ENCODE data around the gene UCHL3.
A peak's percentile ranks its signal among the peaks of the same experiment; 100 is the strongest.

The UCHL3 gene

GRCh38 chr13:75596657-75597182 is 47.1 kb downstream of the UCHL3 start:
- H3K36me3 ChIP-seq (ENCODE audit: insufficient read depth, low read length) = peaks cover 2% of the 10 kb centered on the region
- H3K27me3 ChIP-seq (ENCODE audit: control insufficient read depth, insufficient read depth, low read length) = no peaks in the 10 kb centered on the region
- H3K4me3 ChIP-seq (ENCODE audit: low read length) = no peak overlapping the region
- H3K4me1 ChIP-seq (ENCODE audit: control insufficient read depth, insufficient read depth, low read length) = peaks cover 19% of the 10 kb centered on the region
- no peaks in the 10 kb centered on the region for H3K9me3 ChIP-seq (replicated peaks; ENCODE audit: low read length)
- H3K4me2 ChIP-seq (ENCODE audit: low read length) = no peak overlapping the region
- no peak overlapping the region for H3K9ac ChIP-seq (ENCODE audit: low read depth, low read length)

- Histone ChIP-seq H3K27me3 (ENCODE audit: control insufficient read depth, insufficient read depth, low read length) (no peaks in the 10 kb centered on the region), H3K9me3 (replicated peaks; ENCODE audit: low read length) (no peaks in the 10 kb centered on the region), H3K4me3 (ENCODE audit: low read length) (no peak overlapping the region), H3K4me1 (ENCODE audit: control insufficient read depth, insufficient read depth, low read length) (peaks cover 24% of the 10 kb centered on the region), H3K4me2 (ENCODE audit: low read length) (no peak overlapping the region), H3K9ac (ENCODE audit: low read depth, low read length) (no peak overlapping the region), H3K36me3 (ENCODE audit: insufficient read depth, low read length) (peaks cover 3% of the 10 kb centered on the region)
Observed at GRCh38 chr13:75600371-75600770, 50.8 kb downstream of the UCHL3 start.

GRCh38 chr13:75603038-75603437 is 53.4 kb downstream of the UCHL3 start:
- Histone ChIP-seq H3K36me3 (ENCODE audit: insufficient read depth, low read length) (peaks cover 16% of the 10 kb centered on the region), H3K9ac (ENCODE audit: low read depth, low read length) (no peak overlapping the region), H3K9me3 (replicated peaks; ENCODE audit: low read length) (no peaks in the 10 kb centered on the region), H3K4me3 (ENCODE audit: low read length) (no peak overlapping the region), H3K27me3 (ENCODE audit: control insufficient read depth, insufficient read depth, low read length) (no peaks in the 10 kb centered on the region), H3K4me2 (ENCODE audit: low read length) (no peak overlapping the region), H3K4me1 (ENCODE audit: control insufficient read depth, insufficient read depth, low read length) (peaks cover 17% of the 10 kb centered on the region)

- peaks cover under 1% of the 10 kb centered on the region for H3K4me1 ChIP-seq (ENCODE audit: control insufficient read depth, insufficient read depth, low read length)
Observed at GRCh38 chr13:75607447-75607846, 57.9 kb downstream of the UCHL3 start.

GRCh38 chr13:75610466-75610865 is 60.9 kb downstream of the UCHL3 start:
- Histone ChIP-seq H3K9ac (ENCODE audit: low read depth, low read length) (no peak overlapping the region), H3K4me3 (ENCODE audit: low read length) (no peak overlapping the region), H3K4me2 (ENCODE audit: low read length) (no peak overlapping the region), H3K36me3 (ENCODE audit: insufficient read depth, low read length) (peaks cover 12% of the 10 kb centered on the region), H3K9me3 (replicated peaks; ENCODE audit: low read length) (no peaks in the 10 kb centered on the region), H3K27me3 (ENCODE audit: control insufficient read depth, insufficient read depth, low read length) (no peaks in the 10 kb centered on the region), H3K4me1 (ENCODE audit: control insufficient read depth, insufficient read depth, low read length) (no peaks in the 10 kb centered on the region)

More at GRCh38 chr13:75607447-75607846, 57.9 kb downstream of the UCHL3 start:
- H3K4me3 ChIP-seq (ENCODE audit: low read length) = no peak overlapping the region
- H3K4me2 ChIP-seq (ENCODE audit: low read length) = no peak overlapping the region
- H3K27me3 ChIP-seq (ENCODE audit: control insufficient read depth, insufficient read depth, low read length) = no peaks in the 10 kb centered on the region
- H3K9ac ChIP-seq (ENCODE audit: low read depth, low read length) = no peak overlapping the region
- H3K36me3 ChIP-seq (ENCODE audit: insufficient read depth, low read length) = peaks cover 16% of the 10 kb centered on the region
- H3K9me3 ChIP-seq (replicated peaks; ENCODE audit: low read length) = no peaks in the 10 kb centered on the region

GRCh38 chr13:75612354-75612753 is 62.8 kb downstream of the UCHL3 start:
- Histone ChIP-seq H3K4me3 (ENCODE audit: low read length) (no peak overlapping the region), H3K9ac (ENCODE audit: low read depth, low read length) (no peak overlapping the region), H3K36me3 (ENCODE audit: insufficient read depth, low read length) (peaks cover 7% of the 10 kb centered on the region), H3K9me3 (replicated peaks; ENCODE audit: low read length) (no peaks in the 10 kb centered on the region), H3K4me2 (ENCODE audit: low read length) (no peak overlapping the region), H3K27me3 (ENCODE audit: control insufficient read depth, insufficient read depth, low read length) (no peaks in the 10 kb centered on the region), H3K4me1 (ENCODE audit: control insufficient read depth, insufficient read depth, low read length) (no peaks in the 10 kb centered on the region)

GRCh38 chr13:75617230-75617629 is 67.6 kb downstream of the UCHL3 start:
- no peak overlapping the region for H3K4me3 ChIP-seq (ENCODE audit: low read length)
- H3K36me3 ChIP-seq (ENCODE audit: insufficient read depth, low read length) = peaks cover 15% of the 10 kb centered on the region
- H3K9me3 ChIP-seq (replicated peaks; ENCODE audit: low read length) = no peaks in the 10 kb centered on the region
- no peak overlapping the region for H3K9ac ChIP-seq (ENCODE audit: low read depth, low read length)
- no peaks in the 10 kb centered on the region for H3K27me3 ChIP-seq (ENCODE audit: control insufficient read depth, insufficient read depth, low read length)
- H3K4me1 ChIP-seq (ENCODE audit: control insufficient read depth, insufficient read depth, low read length) = peaks cover 26% of the 10 kb centered on the region
- H3K4me2 ChIP-seq (ENCODE audit: low read length) = no peak overlapping the region

GRCh38 chr13:75618308-75618707 is 68.7 kb downstream of the UCHL3 start:
- Histone ChIP-seq H3K4me3 (ENCODE audit: low read length) (no peak overlapping the region), H3K4me2 (ENCODE audit: low read length) (no peak overlapping the region), H3K4me1 (ENCODE audit: control insufficient read depth, insufficient read depth, low read length) (peaks cover 37% of the 10 kb centered on the region), H3K27me3 (ENCODE audit: control insufficient read depth, insufficient read depth, low read length) (no peaks in the 10 kb centered on the region), H3K9ac (ENCODE audit: low read depth, low read length) (no peak overlapping the region), H3K36me3 (ENCODE audit: insufficient read depth, low read length) (peaks cover 15% of the 10 kb centered on the region), H3K9me3 (replicated peaks; ENCODE audit: low read length) (no peaks in the 10 kb centered on the region)

GRCh38 chr13:75620020-75620419 is 70.4 kb downstream of the UCHL3 start:
- Histone ChIP-seq H3K9me3 (replicated peaks; ENCODE audit: low read length) (no peaks in the 10 kb centered on the region), H3K36me3 (ENCODE audit: insufficient read depth, low read length) (peaks cover 20% of the 10 kb centered on the region), H3K4me1 (ENCODE audit: control insufficient read depth, insufficient read depth, low read length) (peaks cover 44% of the 10 kb centered on the region), H3K4me3 (ENCODE audit: low read length) (no peak overlapping the region), H3K9ac (ENCODE audit: low read depth, low read length) (peak overlapping the region; percentile 73), H3K27me3 (ENCODE audit: control insufficient read depth, insufficient read depth, low read length) (no peaks in the 10 kb centered on the region), H3K4me2 (ENCODE audit: low read length) (peak overlapping the region; percentile 63)

- peaks cover 44% of the 10 kb centered on the region for H3K4me1 ChIP-seq (ENCODE audit: control insufficient read depth, insufficient read depth, low read length)
- peak overlapping the region; percentile 50 for H3K4me3 ChIP-seq (ENCODE audit: low read length)
- peak overlapping the region; percentile 73 for H3K9ac ChIP-seq (ENCODE audit: low read depth, low read length)
Observed at GRCh38 chr13:75621147-75621546, 71.6 kb downstream of the UCHL3 start.

GRCh38 chr13:75628801-75629200 is 79.2 kb downstream of the UCHL3 start:
- Histone ChIP-seq H3K9me3 (replicated peaks; ENCODE audit: low read length) (no peaks in the 10 kb centered on the region), H3K9ac (ENCODE audit: low read depth, low read length) (no peak overlapping the region), H3K36me3 (ENCODE audit: insufficient read depth, low read length) (peaks cover 28% of the 10 kb centered on the region), H3K4me2 (ENCODE audit: low read length) (no peak overlapping the region), H3K4me3 (ENCODE audit: low read length) (no peak overlapping the region), H3K27me3 (ENCODE audit: control insufficient read depth, insufficient read depth, low read length) (no peaks in the 10 kb centered on the region), H3K4me1 (ENCODE audit: control insufficient read depth, insufficient read depth, low read length) (peaks cover 39% of the 10 kb centered on the region)

More at GRCh38 chr13:75621147-75621546, 71.6 kb downstream of the UCHL3 start:
- Histone ChIP-seq H3K27me3 (ENCODE audit: control insufficient read depth, insufficient read depth, low read length) (no peaks in the 10 kb centered on the region), H3K36me3 (ENCODE audit: insufficient read depth, low read length) (peaks cover 29% of the 10 kb centered on the region), H3K9me3 (replicated peaks; ENCODE audit: low read length) (no peaks in the 10 kb centered on the region), H3K4me2 (ENCODE audit: low read length) (peak overlapping the region; percentile 63)

GRCh38 chr13:75633285-75633684 is 83.7 kb downstream of the UCHL3 start:
- H3K9me3 ChIP-seq (replicated peaks; ENCODE audit: low read length) = no peaks in the 10 kb centered on the region
- H3K27me3 ChIP-seq (ENCODE audit: control insufficient read depth, insufficient read depth, low read length) = no peaks in the 10 kb centered on the region
- peaks cover 19% of the 10 kb centered on the region for H3K36me3 ChIP-seq (ENCODE audit: insufficient read depth, low read length)
- H3K4me2 ChIP-seq (ENCODE audit: low read length) = peak overlapping the region; percentile 46
- peaks cover 41% of the 10 kb centered on the region for H3K4me1 ChIP-seq (ENCODE audit: control insufficient read depth, insufficient read depth, low read length)
- H3K9ac ChIP-seq (ENCODE audit: low read depth, low read length) = peak overlapping the region; percentile 59
- H3K4me3 ChIP-seq (ENCODE audit: low read length) = no peak overlapping the region
